ENCODE data around the gene C1GALT1.

The C1GALT1 gene

GRCh38 chr7:7263297-7264230, 81.2 kb downstream of the C1GALT1 start:
- no peak for TF ChIP-seq CTCF (IDR thresholded peaks at IDR 0.05; ENCODE audit: low read depth, low read length, missing control alignments)
- DNase-seq (ENCODE audit: low read depth): no peak
- H3K4me3 ChIP-seq (ENCODE audit: low read depth, low read length): no peak overlapping the region

- TF ChIP-seq CTCF (IDR thresholded peaks at IDR 0.05; ENCODE audit: low read depth, low read length, missing control alignments): no peak
- H3K4me3 ChIP-seq (ENCODE audit: low read depth, low read length): no peak overlapping the region
- no peak for DNase-seq (ENCODE audit: low read depth)
These were observed 82.1 kb downstream of the C1GALT1 start for GRCh38 chr7:7264306-7265040.

- no peak for TF ChIP-seq CTCF (IDR thresholded peaks at IDR 0.05; ENCODE audit: low read depth, low read length, missing control alignments)
- no peak for DNase-seq (ENCODE audit: low read depth)
These were observed 83.0 kb downstream of the C1GALT1 start for GRCh38 chr7:7265081-7266075.

GRCh38 chr7:7266257-7266881, 84.0 kb downstream of the C1GALT1 start:
- no peak overlapping the region for H3K4me3 ChIP-seq (ENCODE audit: low read depth, low read length)
- TF ChIP-seq CTCF (IDR thresholded peaks at IDR 0.05; ENCODE audit: low read depth, low read length, missing control alignments): no peak
- DNase-seq (ENCODE audit: low read depth): no peak

More at GRCh38 chr7:7265081-7266075, 83.0 kb downstream of the C1GALT1 start:
- H3K4me3 ChIP-seq (ENCODE audit: low read depth, low read length): no peak overlapping the region

GRCh38 chr7:7271094-7271874, 88.9 kb downstream of the C1GALT1 start:
- no peak overlapping the region for H3K4me3 ChIP-seq (ENCODE audit: low read depth, low read length)
- TF ChIP-seq CTCF (IDR thresholded peaks at IDR 0.05; ENCODE audit: low read depth, low read length, missing control alignments): no peak
- no peak for DNase-seq (ENCODE audit: low read depth)
